Tibial nerve (tissue), 4 donors: ENCODE measurements around the gene RARRES1. TPM values are rescaled to one million over a fixed set of nuclear protein-coding genes. Genes with fewer than 3 reads are reported as not detected.

Experiments used
- DNase-seq, 2 donors: peaks; one replicate each; pipeline ENCODE4 v3.0.0-alpha.2; 2019; ENCODE audit warnings: low spot score in 2 of 2
- H3K27ac ChIP-seq, 4 donors: fragments of 200-600 bp; sonication (generic) in 3 of 4; one replicate each; pipeline ENCODE4 v1.5.1; 2017 to 2019; ENCODE audit warnings: mild to moderate bottlenecking in 1 of 4
- H3K27me3 ChIP-seq, 2 donors: fragments of 200-600 bp; sonication (generic) in 1 of 2; one replicate each; pipeline versions ENCODE4 v1.5.1 to v1.6.0; 2017 to 2019
- H3K36me3 ChIP-seq, 3 donors: fragments of 200-600 bp; sonication (generic); one replicate each; pipeline ENCODE4 v1.5.1; 2018 to 2019
- H3K4me1 ChIP-seq, 4 donors: fragments of 200-600 bp; sonication (generic) in 3 of 4; one replicate each; pipeline ENCODE4 v1.5.1; 2017 to 2019
- H3K4me3 ChIP-seq, 4 donors: fragments of 200-600 bp; sonication (generic) in 3 of 4; one replicate each; pipeline ENCODE4 v1.5.1; 2017 to 2019; ENCODE audit warnings: mild to moderate bottlenecking in 1 of 4, moderate library complexity in 1 of 4
- H3K9me3 ChIP-seq, 4 donors: fragments of 200-600 bp; sonication (generic) in 3 of 4; one replicate each; pipeline ENCODE4 v1.5.1; 2017 to 2019
- CTCF ChIP-seq, 5 experiments: fragments of 200-600 bp in 3 of 5; fragments of 450-650 bp in 2 of 5; sonication (generic) in 3 of 5; IDR thresholded peaks; one replicate each; pipeline ENCODE4 v1.5.1; 2016 to 2019; ENCODE audit warnings: antibody characterized with exemption in 5 of 5, mild to moderate bottlenecking in 3 of 5, moderate library complexity in 2 of 5
- EP300 ChIP-seq, 2 donors: sonication (generic); formaldehyde crosslinking; IDR thresholded peaks; one replicate each; pipeline ENCODE4 v1.6.1; 2017; ENCODE audit warnings: antibody characterized with exemption in 2 of 2, mild to moderate bottlenecking in 1 of 2
- POLR2A ChIP-seq, 2 donors: fragments of 450-650 bp; IDR thresholded peaks; one replicate each; pipeline ENCODE4 v1.6.1; 2017; ENCODE audit warnings: antibody characterized with exemption in 2 of 2, mild to moderate bottlenecking in 2 of 2, moderate library complexity in 2 of 2
- WGBS, 2 donors: methylation state at CpG; one replicate each; pipeline ENCODE4 v1.1.5; 2018; 5-methylcytosine and 5-hydroxymethylcytosine counted together
- total RNA-seq, 4 donors: library from RNA; depleted of rRNA; stranded (reverse); fragments of >200 nt; gene quantifications; one replicate each; pipeline ENCODE4 v1.1.0, GENCODE V29; 2016

Gene RARRES1
- total RNA-seq, 4 donors from 2014 or later, result 17.0 to 1,032 (median 80.4) TPM

- no peaks in the 10 kb centered on the region for H3K9me3 ChIP-seq
- DNase-seq, result no peak
- H3K4me3 ChIP-seq, result no peak overlapping the region
- peaks cover 0 to 41% (median 8%) of the 10 kb centered on the region in 4 donors for H3K4me1 ChIP-seq
- H3K27me3 ChIP-seq, result no peaks in the 10 kb centered on the region
- TF ChIP-seq EP300 (IDR thresholded peaks at IDR 0.05) (no peak), CTCF (IDR thresholded peaks at IDR 0.05) (no peak), POLR2A (IDR thresholded peaks at IDR 0.05) (no peak)
- 88 to 91% methylated on average over 1 of the region's 1 CpG for WGBS, 2 donors
- H3K27ac ChIP-seq, result no peak overlapping the region
- no peaks in the 10 kb centered on the region for H3K36me3 ChIP-seq
Measured at GRCh38 chr3:158722108-158722507, 10.1 kb downstream of the RARRES1 start.

- 65 to 70% methylated on average over 5 of the region's 5 CpGs for WGBS, 2 donors
- H3K4me1 ChIP-seq, result peaks cover 0 to 18% (median 2%) of the 10 kb centered on the region in 4 donors
- H3K9me3 ChIP-seq, result no peaks in the 10 kb centered on the region
- no peaks in the 10 kb centered on the region for H3K36me3 ChIP-seq
- H3K27me3 ChIP-seq, result no peaks in the 10 kb centered on the region
- no peak for DNase-seq
- TF ChIP-seq POLR2A (IDR thresholded peaks at IDR 0.05) (no peak), EP300 (IDR thresholded peaks at IDR 0.05) (no peak), CTCF (IDR thresholded peaks at IDR 0.05) (no peak)
- no peak overlapping the region for H3K27ac ChIP-seq
- H3K4me3 ChIP-seq, result no peak overlapping the region
Measured at GRCh38 chr3:158718490-158719170, 13.6 kb downstream of the RARRES1 start.

GRCh38 chr3:158717576-158717975 is 14.7 kb downstream of the RARRES1 start:
- H3K27ac ChIP-seq, result peak overlapping the region in 1 of 4 donors; percentile 7
- no peaks in the 10 kb centered on the region for H3K9me3 ChIP-seq
- H3K4me1 ChIP-seq, result peaks cover 0 to 20% (median 3%) of the 10 kb centered on the region in 4 donors
- H3K4me3 ChIP-seq, result no peak overlapping the region
- H3K27me3 ChIP-seq, result no peaks in the 10 kb centered on the region
- TF ChIP-seq POLR2A (IDR thresholded peaks at IDR 0.05) (no peak), EP300 (IDR thresholded peaks at IDR 0.05) (no peak), CTCF (IDR thresholded peaks at IDR 0.05) (no peak)
- 88 to 100% methylated on average over 2 of the region's 2 CpGs for WGBS, 2 donors
- no peak for DNase-seq
- no peaks in the 10 kb centered on the region for H3K36me3 ChIP-seq

- Histone ChIP-seq H3K36me3 (peaks cover 0 to 21% (median 0%) of the 10 kb centered on the region in 3 donors), H3K4me1 (peaks cover 0 to 45% (median 16%) of the 10 kb centered on the region in 4 donors), H3K27ac (peak overlapping the region in 3 of 4 donors; percentile 2 to 86 (median 70)), H3K4me3 (no peak overlapping the region), H3K27me3 (no peaks in the 10 kb centered on the region), H3K9me3 (no peaks in the 10 kb centered on the region)
- 35 to 47% methylated on average over 9 of the region's 9 CpGs for WGBS, 2 donors
- TF ChIP-seq EP300 (IDR thresholded peaks at IDR 0.05) (peak in 1 of 2 donors; percentile 81), POLR2A (IDR thresholded peaks at IDR 0.05) (no peak)
- DNase-seq, result peak in 1 of 2 donors; percentile 38
Measured at GRCh38 chr3:158713094-158713499, 19.2 kb downstream of the RARRES1 start.

- peak overlapping the region in 3 of 4 donors; percentile 2 to 86 (median 70) for H3K27ac ChIP-seq
- 36 to 54% methylated on average over 1 of the region's 1 CpG for WGBS, 2 donors
- no peak for TF ChIP-seq CTCF (IDR thresholded peaks at IDR 0.05)
- no peak for TF ChIP-seq POLR2A (IDR thresholded peaks at IDR 0.05)
- no peak for TF ChIP-seq EP300 (IDR thresholded peaks at IDR 0.05)
Measured at GRCh38 chr3:158712443-158712842, 19.8 kb downstream of the RARRES1 start.

More at GRCh38 chr3:158712443-158712842, 19.8 kb downstream of the RARRES1 start:
- Histone ChIP-seq H3K27me3 (no peaks in the 10 kb centered on the region), H3K4me1 (peaks cover 0 to 45% (median 16%) of the 10 kb centered on the region in 4 donors), H3K4me3 (no peak overlapping the region), H3K36me3 (peaks cover 0 to 27% (median 0%) of the 10 kb centered on the region in 3 donors), H3K9me3 (no peaks in the 10 kb centered on the region)
- DNase-seq, result no peak
